NCI-H524 treated with DMSO at 0.1 percent for 48 hours (cell line): Measurements from ENCODE around the gene SLC12A4.
"Not testable (repeated sequence)": the region's sequence is repeated elsewhere in the genome, so short reads cannot be mapped to it uniquely, and the experiment has no call there.

Experiments
- DNase-seq: peaks from one replicate; lab custom pipeline; 2025; lab: John Stamatoyannopoulos, UW

SLC12A4 gene

DNA sequence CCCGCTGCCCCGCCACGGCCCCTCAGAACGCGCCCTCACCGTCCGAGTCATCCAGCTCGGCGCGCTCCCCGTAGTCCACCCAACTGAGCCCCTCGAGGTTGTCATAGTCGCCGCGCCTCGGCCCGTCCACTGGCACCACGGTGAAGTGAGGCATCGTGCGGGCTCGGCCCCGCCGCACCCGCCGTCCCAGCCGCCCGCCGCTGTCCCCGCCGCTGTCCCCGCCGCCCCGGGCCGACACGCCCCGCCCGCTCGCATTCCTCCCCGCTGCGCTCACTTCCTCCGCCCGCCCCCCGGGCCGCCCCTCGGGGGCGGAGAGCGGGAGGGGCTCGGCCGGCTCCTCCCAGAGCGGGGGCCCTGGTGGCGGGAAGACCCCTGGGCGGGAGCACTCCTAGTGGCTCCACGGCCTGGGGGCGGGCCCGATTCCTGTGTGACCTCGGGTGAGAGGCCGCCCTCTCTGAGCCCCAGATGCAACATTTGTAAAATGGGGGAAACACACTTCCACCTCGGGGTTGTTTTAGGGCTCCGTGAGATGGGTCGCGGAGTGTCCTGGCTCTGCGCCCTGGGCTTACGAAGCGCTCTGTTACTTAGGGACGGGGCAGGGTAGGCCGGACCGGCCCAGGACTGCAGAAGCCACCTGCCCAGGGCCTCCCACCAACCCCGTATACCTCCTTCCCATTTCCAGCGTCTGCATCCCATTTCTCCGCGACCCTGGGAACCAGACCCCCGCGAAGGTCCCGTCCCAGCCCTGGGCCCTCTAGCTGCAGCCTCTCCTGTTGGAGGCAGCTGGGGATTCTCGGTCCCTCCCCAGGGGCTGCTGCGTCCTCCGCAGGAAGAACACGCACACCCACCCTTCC is at the start of gene SLC12A4:
Gene SLC12A4, minus strand, starts transcription at position 238 of the 854 bp plus-strand sequence. Its CDS starts 84 bp downstream, at position 154.
- no peak for DNase-seq

DNA sequence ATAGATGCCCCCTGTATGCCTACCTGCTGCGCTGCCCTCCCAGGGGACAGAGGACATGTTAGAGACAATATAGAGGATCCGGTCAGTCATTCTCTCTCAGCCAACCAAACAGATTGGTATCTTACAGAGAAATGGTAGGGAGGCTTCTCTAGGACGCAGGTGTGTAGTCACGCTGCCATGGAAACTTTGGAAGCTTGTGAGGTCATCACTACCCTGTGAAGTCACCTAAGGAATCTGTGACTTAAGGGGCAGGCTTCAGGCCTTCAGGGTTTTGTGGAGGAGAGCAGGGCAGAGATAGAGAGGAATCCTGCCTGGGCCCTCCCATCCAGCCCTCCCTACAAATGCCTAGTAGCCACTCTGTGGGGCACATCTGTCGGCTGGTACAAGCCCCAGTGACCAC is 47.2 kb upstream of the SLC12A4 start, which contains the start of gene DPEP2NB:
Gene DPEP2NB, minus strand, starts transcription at position 231 of the 400 bp plus-strand sequence. Its CDS starts 141 bp downstream, at position 90.
- DNase-seq = no peak

DNA sequence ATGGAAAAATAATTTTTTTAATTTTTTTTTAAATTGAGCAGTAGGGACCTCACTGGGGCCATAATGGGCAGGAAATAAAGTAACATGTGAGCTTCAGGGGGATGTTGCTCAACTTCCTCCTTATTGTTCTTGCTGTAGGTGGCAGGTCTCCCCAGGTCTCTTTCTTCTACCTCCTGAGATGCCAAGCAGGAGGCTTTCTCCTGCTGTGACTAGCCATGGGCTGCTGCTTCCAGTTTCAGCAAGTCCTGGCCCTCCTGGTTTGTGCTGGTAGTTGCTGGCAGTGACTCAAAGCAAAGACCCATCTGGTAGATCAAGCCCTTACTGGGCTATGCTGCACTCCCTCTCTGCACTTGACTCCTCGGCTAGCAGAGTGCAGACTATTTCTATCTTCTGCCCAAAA is 45.0 kb upstream of the SLC12A4 start:
- no peak for DNase-seq

DNA sequence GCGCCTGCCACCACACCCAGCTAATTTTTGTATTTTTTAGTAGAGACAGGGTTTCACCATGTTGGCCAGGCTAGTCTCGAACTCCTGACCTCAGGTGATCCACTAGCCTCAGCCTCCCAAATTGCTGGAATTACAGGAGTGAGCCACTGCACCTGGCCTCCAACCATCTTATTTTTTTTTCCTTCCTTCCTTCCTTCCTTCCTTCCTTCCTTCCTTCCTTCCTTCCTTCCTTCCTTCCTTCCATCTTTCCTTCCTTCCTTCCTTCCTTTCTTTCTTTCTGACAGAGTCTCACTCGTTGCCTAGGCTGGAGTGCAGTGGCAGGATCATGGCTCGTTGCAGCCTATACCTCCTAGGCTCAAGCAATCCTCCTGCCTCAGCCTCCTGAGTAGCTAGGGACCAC is 41.4 kb upstream of the SLC12A4 start:
- not testable (repeated sequence) for DNase-seq

DNA sequence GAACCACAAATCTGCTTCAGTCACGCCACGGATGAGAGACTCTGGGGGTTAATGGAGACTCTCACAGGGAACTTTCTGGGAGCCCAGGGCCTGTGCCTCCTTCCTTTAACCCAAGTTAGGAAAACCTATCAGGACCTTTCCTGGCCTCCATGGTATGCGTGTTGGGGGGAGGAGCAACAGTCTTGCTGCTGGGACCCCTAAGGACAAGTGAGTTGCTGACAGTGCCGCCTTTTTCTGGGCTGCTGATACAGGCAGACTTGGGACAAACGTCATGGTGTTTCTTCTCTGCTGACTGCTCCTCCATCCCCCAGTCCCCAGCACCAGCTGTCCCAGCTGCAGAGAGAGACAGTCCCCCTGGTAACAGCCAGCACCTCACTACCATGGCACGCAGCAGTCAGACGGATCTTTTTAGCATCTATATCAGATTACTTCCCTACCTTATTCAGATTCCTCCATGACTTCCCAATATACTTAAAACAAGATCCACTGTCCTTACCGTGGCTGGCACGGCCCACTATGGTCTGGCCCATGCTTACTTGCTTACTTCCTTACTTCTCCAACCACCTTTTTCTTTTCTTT is 40.8 kb upstream of the SLC12A4 start:
- no peak for DNase-seq

DNA sequence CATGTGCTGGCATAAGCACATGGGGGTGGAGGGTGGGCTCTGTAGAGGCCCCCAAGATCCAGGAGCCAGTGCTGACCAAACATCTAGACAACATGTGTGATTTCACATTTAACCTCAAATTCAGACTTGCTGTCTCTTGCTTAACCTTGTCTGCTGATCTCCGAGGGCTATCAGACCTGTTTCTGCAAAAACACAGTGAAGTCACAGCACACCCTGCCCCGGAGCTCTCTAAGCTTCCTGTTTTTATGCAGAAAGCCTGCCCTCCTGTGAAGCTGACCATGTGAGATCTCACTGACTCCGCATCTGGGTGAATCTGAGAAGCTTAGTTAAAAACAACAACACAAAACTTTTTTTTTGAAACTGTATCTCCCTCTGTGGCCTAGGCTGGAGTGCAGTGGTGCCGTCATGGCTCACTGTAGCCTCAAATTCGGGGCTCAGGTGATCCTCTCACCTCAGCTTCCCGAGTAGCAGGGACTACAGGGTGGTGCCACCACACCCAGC is 37.4 kb upstream of the SLC12A4 start:
- no peak for DNase-seq

DNA sequence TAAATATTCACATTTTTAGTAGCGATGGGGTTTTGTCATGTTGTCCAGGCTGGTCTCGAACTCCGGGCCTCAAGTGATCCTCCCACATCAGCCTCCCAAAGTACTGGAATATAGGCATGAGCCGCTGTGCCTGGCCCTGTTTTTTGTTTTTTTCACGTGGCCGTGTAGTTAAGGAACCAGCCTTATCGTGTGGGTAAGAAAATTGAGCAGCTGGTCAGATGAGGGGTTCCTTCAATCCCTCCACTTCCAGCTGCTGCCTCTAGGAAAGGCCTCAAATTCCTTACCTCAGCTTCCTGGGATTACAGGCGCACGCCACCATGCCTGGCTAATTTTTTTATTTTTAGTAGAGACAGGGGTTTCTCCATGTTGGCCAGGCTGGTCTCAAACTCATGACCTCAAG is 36.8 kb upstream of the SLC12A4 start:
- no peak for DNase-seq

DNA sequence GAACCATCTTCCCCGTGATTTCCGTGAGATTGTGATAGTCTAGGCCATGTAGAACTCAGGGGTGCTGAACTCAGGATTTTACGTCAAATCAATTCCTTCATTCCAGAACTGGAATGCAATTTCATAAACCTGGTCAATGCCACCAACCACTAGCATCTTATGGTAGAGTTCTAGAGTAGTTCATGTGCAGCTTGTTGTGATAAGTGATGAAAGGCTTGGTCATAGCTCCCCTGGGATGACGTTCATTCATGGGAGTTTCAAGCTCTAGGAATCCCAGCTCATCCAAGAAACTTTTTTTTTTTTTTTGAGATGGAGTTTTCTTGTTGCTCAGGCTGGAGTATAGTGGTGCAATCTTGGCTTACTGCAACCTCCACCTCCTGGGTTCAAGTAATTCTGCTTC is 34.6 kb upstream of the SLC12A4 start:
- no peak for DNase-seq

DNA sequence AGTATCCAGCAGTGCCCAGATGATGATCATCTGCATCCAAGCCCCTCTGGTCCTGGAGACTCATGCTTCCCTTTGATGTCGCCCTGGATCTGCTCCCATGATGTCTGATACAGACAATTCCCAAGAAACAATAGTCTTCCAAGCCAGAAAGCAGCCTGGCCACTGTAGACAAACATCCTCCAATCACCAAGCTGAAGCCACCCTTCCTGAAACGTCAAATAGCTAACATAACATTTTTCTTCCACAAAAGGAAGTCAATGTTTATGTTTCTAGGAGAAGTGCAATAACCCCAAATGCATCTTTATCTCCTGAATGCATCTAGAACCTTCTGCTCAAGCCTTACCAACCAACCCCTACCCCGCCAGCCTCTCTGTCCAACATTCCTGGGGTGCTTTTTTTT is 32.0 kb upstream of the SLC12A4 start:
- DNase-seq = no peak

DNA sequence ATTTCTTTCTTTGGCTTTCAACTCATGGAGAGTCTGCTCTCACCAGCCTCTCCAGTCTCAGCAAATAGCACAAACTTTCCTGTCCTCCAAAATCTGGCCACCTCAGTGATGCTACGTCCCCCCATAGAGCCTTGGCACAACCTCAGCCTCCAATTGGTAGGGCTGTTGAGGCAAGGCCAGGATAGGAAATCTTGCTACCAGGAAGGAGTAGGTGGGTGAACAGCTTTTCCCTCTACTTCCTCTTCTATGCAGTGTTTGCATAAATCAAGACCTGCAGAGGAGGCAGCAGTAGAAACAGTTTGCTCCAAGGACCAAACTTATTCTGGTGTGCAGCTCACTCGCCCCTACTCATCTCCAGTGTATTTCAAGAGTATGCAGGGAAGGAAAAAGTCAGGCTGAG is 31.5 kb upstream of the SLC12A4 start:
- DNase-seq = no peak

DNA sequence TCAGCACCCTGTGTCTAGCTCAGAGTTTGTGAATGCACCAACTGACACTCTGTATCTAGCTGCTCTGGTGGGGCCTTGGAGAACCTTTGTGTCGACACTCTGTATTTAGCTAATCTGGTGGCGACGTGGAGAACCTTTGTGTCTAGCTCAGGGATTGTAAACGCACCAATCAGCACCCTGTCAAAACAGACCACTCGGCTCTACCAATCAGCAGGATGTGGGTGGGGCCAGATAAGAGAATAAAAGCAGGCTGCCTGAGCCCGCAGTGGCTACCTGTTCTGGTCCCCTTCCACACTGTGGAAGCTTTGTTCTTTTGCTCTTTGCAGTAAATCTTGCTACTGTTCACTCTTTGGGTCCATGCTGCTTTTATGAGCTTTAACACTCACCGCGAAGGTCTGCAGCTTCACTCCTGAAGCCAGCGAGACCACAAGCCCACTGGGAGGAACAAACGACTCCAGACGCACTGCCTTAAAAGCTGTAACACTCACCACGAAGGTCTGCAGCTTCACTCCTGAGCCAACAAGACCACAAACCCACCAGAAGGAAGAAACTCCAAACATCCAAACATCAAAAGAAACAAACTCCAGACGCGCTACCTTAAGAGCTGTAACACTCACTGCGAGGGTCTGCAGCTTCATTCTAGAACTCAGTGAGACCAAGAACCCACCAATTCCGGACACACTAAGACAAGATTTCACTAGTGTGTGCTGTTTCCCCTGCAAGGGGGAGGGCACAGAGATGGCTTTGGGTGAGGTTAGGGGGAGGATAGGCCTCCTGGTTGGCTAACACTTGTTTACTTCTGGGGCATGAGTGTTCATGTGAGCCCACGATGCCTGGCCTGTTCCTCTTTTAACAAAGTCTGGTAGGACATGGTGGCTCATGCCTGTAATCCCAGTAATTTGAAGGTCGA is 30.6 kb upstream of the SLC12A4 start, which contains the start of gene DPEP2:
Gene DPEP2, minus strand, starts transcription at position 706 of the 910 bp plus-strand sequence. CDS start 6,272 bp downstream, outside the sequence.
- DNase-seq = not testable (repeated sequence)

DNA sequence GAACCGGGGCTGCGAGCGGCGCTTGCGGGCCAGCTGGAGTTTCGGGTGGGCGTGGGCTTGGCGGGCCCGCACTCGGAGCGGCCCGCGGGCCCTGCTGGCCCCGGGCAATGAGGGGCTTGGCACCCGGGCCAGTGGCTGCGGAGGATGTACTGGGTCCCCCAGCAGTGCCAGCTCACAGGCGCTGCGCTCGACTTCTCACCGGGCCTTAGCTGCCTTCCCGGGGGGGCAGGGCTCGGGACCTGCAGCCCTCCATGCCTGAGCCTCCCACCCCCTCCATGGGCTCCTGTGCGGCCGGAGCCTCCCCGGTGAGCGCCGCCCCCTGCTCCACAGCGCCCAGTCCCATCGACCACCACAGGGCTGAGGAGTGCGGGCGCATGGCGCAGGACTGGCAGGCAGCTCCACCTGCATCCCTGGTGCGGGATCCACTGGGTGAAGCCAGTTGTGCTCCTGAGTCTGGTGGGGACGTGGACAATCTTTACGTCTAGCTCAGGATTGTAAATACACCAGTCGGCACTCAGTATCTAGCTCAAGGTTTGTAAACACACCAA is 29.9 kb upstream of the SLC12A4 start:
- DNase-seq = not testable (repeated sequence)

DNA sequence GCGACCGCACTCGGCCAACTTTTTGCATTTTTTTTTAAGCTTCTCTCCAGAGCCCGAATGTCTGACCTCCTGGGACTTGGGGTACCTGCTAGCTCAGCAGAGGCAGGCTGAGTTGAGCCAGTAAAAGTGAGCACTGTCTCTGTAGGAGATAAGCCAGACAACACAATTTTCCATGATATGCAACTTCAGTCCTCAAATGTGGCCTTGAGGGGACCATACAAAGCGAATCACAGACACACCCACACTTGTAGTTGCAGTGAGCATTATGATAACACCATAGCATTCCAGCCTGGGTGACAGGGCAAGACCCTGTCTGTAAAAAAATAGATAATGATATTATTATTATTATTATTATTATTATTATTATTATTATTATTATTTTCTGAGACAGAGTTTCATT is 28.2 kb upstream of the SLC12A4 start:
- no peak for DNase-seq

DNA sequence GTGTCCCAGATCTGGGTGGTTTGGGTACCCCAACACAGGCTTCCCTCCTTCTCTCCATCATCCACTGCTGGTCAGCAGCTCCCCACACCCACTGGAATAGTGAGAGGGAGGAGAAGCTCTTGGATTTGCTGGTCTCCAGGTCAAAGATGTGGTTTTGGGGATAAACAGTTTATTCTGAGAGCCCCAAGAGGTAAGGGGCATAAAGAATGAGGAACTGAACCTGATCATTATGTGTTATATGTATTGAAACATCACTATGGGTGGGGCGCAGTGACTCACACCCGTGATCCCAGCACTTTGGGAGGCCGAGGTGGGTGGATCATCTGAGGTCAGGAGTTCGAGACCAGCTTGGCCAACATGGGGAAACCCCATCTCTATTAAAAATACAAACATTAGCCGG is 27.0 kb upstream of the SLC12A4 start:
- DNase-seq = no peak

DNA sequence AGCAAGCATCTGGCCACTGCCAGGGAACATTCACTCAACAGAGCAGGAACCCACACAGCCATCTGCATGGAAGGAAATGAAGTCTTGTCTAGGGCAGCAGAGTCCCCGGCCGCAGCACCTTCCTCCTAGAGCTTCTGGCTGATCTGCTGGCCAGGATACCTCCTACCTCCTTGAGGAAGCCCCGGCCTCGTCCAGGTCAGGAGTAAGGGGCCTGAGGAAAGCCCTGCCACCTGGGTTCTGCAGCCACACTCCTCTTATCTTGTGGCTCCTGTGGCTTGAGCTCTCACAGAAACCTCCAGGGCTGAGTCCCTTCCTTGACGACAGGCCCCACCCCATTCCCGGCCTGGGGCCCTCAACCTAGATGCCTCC is 25.6 kb upstream of the SLC12A4 start:
- not testable (repeated sequence) for DNase-seq

DNA sequence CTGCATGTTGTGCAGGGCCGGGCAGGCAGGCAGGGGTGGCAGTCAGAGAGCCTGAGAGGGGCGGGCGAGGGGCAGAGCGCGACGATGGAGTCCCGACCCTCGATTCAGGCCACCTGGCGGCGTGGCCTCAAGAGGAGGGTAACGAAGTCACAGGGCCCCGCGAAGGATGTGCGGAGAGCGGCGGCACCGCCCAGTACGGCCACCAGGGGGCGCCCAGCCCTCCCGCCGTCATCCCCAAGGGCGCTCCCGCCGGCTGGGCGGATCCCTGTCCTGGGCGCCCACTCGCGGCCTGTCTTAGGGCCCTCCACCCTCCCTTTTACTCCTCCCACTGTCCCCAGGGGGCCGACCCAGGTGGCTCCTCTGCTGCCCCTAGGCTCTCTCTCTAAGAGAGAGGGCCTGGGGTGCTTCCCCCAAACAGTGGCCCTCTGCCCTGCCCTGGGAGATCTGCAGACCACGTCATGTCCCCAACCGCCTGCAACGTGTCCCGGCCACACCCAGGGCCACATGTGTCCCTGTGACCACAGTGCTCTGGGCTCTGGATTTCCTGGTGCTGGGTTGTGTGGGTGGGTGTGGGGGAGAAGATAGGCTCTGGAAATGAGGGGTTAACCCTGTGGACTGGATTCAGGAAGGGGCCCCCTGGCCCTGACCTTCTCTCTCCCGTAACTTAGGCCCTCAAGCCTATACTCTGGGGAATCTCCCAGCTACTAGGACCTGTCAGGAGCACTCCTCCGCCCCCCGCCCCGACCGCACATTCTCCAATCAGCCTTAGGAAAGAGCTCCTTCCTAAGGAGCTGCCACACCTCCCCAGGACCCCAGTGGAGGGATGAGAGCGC is 25.0 kb upstream of the SLC12A4 start:
- peak; percentile 24 for DNase-seq

DNA sequence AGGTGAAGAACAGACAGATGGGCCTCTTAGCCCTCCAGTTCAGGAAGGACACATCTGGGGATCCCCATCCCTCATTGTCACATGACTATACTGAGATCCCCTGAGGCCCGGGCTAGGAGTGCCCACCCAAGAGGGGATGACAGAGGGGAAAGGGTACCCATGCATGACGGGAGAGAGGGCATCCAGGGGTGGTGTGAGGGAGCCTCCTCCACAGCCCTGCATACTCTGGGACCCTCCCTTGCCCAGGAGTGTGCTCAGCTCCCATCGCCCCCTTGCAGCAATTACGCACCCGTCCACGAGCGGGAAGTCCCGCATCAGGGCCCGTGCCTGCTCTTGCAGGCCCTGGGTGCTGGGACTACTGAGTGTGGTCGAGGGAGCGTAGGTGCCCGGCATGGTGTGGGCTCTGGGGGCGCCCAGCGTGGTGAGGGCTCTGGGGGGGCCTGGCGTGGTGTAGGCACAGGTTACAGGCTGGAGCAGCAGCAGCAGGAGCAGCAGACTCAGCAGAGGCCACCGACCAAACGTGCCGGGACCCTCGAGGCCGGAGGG is 24.3 kb upstream of the SLC12A4 start:
- no peak for DNase-seq

DNA sequence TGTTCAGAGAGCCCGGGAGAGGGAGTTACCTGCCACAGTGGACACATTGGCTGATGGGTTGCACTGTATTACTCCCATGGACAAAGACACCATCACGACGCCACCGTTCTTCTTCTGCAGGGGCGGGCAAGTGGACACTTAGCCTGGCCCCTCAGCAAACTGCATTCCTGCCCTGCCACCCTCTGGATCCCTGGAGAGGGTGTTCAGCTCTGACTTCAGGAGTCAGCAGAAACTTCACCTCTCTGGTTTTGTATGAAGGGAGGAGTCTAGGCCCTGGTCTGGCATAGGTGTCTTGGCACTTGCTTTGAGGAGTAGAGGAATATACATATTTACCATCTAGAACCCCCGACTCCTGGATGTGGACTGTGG is 21.6 kb upstream of the SLC12A4 start:
- no peak for DNase-seq

DNA sequence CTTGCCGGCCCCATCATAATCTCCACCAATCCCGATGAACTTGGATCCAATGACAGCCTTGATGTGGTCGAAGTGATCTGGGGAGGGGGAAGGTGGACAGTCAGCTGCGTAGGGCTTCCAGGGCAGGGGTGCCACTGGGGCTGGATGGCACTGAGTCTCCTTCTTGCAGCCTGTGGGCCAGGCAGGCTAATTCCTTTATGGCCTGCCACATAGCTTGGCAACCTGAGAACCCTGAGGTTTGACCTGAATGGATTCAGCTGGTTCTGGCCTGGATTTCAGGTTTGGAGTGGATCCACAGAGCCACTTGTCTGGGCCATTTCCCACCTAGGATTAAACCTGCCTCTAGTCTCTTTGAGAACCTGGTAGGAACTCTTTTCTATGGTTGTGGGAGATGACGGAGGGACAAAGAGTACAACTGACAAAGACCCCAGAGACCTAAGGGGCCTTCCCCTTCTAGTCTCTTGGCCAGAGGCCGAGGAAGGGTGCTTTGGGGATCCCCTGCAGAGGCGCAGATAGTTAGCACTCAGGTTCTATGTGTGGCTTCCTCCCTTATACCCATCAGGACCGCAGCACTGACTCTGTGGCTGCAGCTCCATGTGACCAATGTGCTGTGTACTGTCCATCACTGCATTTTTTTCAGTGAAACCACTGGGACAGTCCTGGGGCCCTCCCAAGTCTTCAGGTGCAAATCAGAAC is 21.0 kb upstream of the SLC12A4 start:
- no peak for DNase-seq

DNA sequence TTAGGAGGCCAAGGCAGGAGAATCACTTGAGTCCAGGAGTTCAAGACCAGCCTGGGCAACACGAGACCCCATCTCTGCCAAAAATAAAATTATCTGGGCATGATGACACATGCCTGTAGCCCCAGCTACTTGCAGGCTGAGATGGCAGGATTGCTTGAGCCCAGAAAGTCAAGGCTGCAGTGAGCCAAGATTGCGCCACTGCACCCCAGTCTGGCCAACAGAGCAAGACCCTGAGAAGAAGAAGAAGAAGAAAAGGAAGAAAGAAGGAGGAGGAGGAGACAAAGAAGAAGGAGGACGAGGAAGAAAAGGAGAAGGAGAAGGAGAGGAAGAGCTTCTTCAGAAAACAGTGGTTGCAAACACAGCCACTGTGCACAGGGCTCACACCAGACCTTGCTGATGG is 20.2 kb upstream of the SLC12A4 start:
- no peak for DNase-seq
